ENCODE data around the gene PIK3C2A.
"Not testable (repeated sequence)": the region's sequence is repeated elsewhere in the genome, so short reads cannot be mapped to it uniquely, and the experiment has no call there.

- TF ChIP-seq CTCF, POLR2A (IDR thresholded peaks at IDR 0.05): not testable (repeated sequence)
These were observed 32.1 kb upstream of the PIK3C2A start for GRCh38 chr11:17239927-17240326.
